Jurkat, Clone E6-1 (cell line): ENCODE data around the gene NPIPA7.
"Not testable (repeated sequence)": the region's sequence is repeated elsewhere in the genome, so short reads cannot be mapped to it uniquely, and the experiment has no call there.

Experiments used
- DNase-seq: peaks from one replicate; pipeline ENCODE4 v3.0.0-alpha.2; 2011; ENCODE audit warnings: low read depth, low spot score
- H3K4me3 ChIP-seq: 2 replicates; pipeline ENCODE4 v1.5.1; 2011; ENCODE audit warnings: mild to moderate bottlenecking, low read length, control low read depth, moderate library complexity

The NPIPA7 gene

DNA sequence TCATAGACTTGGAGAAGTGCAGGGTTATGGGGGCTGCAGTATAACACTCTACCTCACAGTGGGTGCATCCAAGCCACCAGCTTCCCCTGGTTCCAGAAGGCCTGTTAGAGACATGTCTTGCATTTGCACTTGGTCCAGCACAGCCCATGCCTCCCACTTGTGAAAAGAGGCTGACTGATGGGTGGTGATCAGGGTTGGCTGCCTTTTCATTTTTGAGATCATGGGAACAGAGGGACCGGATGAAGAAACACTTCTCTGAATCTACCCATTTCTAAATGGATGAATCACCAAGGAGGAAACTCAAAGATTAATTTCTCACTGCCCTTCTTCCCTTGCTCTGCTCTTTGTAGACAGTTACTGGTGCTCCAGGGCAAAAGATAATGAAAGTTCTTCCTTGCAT lies 34.8 kb downstream of the NPIPA7 start:
- DNase-seq, H3K4me3 ChIP-seq: not testable (repeated sequence)

DNA sequence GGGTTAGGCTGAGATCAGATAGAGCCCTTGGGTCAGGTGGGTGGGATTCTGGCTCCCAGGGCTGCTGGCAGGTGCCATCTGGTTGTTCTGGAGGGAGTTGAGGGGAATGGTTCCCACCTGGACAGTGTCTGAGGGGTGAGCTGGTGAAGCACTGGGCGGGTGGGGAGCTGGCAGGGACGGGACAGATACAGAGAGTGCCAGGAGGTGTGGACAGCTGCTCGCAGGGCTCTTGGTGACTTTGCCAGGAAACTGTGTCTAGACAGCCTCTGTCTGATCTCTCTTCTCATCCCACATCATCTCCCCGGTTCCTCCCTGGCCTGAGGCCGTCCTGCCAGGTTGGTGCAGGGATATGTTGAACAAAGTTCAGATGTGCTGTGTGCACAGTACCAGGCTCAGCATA lies 38.1 kb downstream of the NPIPA7 start:
- DNase-seq, H3K4me3 ChIP-seq: not testable (repeated sequence)

DNA sequence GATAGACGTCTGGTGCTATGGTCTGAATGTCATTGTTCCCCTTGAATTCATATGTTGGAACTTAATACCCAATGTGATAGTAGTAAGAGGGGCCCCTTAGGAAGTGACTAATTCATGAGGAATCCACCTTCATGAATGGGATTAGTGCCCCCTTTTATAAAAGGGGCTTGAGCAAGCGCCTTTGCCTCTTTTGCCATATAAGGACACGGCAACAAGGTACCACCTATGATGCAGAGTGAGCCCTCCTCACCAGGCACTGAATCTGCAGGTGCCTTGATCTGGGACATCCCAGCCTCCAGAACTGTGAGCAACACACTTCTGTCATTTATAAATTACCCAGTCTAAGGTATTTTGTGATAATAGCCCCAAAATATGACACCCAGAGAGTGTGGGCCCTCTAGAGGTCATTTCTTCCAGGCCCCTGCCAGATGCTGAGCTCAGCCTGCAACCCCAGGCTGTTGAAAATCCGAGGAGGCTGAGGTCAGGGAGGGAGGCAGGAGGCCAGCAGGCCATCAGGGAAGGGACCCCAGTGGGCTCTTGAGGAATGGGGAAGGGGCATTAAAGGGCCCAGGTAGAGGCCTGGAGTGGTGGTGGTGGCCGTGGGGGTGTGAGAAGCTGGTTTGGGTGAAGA lies 39.1 kb downstream of the NPIPA7 start:
- H3K4me3 ChIP-seq, DNase-seq: not testable (repeated sequence)

DNA sequence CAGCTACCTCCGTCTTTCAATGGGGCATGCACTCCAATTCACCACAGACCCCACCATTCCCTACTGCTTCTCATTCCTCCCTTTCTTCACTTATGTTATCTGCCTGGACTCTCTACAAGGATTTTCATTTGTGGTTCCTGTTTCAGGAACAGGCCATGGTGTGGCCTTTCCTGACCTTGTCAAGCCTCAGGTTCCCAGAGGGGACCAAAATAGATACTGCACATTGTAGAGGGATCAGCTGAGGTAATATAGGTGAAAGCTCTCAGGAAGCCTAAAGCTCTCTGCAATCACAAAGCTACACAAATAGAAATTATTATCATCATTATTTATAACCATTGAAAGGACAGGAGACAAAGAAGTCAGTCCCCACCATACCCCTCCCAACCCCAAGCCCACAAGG lies 41.6 kb downstream of the NPIPA7 start:
- not testable (repeated sequence) for H3K4me3 ChIP-seq, DNase-seq

DNA sequence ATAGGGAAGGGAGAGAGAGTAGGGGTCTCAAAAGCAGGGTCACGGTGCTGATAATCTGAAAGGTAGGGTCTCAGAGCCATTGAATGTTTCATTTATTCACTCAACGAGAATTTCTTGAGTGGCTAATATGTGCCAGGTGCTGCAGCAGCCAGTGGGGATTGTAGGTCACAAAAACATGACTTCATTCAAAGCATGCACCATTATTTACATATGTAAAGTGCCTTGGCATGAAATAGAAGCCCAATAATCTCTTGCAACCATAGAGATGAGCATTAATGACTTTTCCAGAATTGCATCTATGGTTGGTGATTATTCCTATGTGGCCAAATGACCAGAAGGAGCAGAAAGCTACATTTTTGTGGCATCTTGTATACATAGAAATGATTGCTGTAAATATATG lies 46.2 kb downstream of the NPIPA7 start:
- DNase-seq, H3K4me3 ChIP-seq: not testable (repeated sequence)

DNA sequence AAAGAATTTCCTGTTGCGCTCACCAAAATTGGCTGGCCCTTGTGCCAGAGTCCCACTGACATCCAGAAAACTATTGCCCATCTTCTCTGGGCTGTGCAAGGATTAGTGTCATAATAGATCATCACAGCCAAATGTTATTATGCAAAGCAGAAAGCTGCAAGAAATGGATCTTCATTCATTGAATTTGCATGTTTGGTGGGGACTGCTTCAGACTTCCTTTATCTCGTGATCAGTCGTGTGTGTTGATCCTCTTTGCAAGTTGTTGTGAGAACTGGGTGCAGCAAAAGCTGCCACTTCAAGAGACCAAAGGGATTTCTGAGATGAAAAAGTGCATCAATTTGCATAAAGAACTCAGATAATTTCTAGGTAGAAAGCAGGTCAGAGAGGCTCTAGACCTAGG lies 52.2 kb downstream of the NPIPA7 start:
- not testable (repeated sequence) for H3K4me3 ChIP-seq, DNase-seq

DNA sequence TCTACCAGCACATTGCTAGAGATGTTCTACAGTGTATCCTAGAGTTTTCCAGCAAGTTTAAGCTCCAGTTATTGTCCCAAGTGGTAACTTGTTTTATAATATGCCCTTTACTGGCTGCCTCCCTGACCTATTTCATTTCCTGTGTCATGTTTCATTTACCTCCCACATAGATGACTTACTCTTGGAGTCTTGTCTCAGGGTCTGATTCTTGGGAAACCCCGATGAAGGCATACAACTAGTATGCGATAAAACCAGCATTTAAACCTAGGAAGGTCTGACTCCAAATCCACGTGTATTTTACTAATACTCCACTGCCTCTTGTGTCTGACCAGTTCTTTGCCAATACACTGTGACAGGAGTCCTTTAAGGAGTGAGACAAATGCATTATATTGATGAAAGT lies 55.8 kb downstream of the NPIPA7 start:
- not testable (repeated sequence) for H3K4me3 ChIP-seq, DNase-seq

DNA sequence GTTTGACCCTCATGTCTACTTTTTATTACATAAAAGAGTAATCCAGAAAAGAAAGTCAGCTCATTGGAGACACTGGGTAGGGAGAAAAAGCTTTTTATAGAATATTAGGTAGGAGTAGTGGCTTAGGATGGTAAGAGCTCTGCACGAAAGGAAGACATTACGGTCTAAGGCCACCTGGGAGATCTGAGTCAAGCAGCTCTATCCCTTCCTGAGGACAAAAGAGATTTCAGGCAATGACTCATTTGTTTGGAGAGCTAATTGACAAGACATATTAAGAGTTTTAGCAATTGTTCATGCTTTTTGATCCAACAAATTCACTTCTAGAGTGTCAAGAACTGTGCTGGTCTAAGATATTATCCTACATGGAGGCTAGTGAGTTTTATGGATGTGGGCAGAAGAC lies 62.5 kb downstream of the NPIPA7 start:
- not testable (repeated sequence) for DNase-seq, H3K4me3 ChIP-seq
